B cell (primary cell): ENCODE data around the gene SENP8. TPM values are rescaled to one million over a fixed set of nuclear protein-coding genes. Genes with fewer than 3 reads are reported as not detected.

Experiments
- ATAC-seq: fragments of 200-7000 bp; cut with Tn5 transposase; one replicate; pipeline ENCODE4 v1.10.0; 2021; ENCODE audit warnings: low read depth, mild to moderate bottlenecking, moderate number of reproducible peaks, moderate library complexity
- CTCF ChIA-PET: fragments of 350-600 bp; sonication (Branson Sonifier 250); formaldehyde crosslinking; loops from one replicate; lab custom pipeline; 2021; ENCODE audit warnings: antibody characterized with exemption, inconsistent platforms; lab: Charles Lee
- POLR2A ChIA-PET: fragments of 350-600 bp; sonication (Branson Sonifier 250); formaldehyde crosslinking; loops from one replicate; lab custom pipeline; 2021; ENCODE audit warnings: antibody characterized with exemption; lab: Charles Lee
- DNase-seq: peaks from one replicate; pipeline ENCODE4 v3.0.0; 2013
- H2AFZ ChIP-seq: 2 replicates; pipeline ENCODE4 v1.6.1; 2012; ENCODE audit warnings: mild to moderate bottlenecking, low read depth, low read length; ENCODE audit not compliant: insufficient read depth, poor library complexity, severe bottlenecking
- H3K27ac ChIP-seq, 2 donors: 1 replicate in 1 of 2; 2 replicates in 1 of 2; pipeline ENCODE4 v1.5.1; 2012 to 2013; ENCODE audit warnings: low read length in 2 of 2, mild to moderate bottlenecking in 2 of 2, moderate library complexity in 1 of 2
- H3K27me3 ChIP-seq, 4 experiments: fragments of 200-600 bp in 1 of 4; sonication (generic) in 1 of 4; replicated peaks in 1 of 4; 1 replicate in 2 of 4; 2 replicates in 2 of 4; pipeline versions ENCODE4 v1.6.1 to v1.7.0; 2013 to 2016; ENCODE audit warnings: low read length in 3 of 4, mild to moderate bottlenecking in 2 of 4, mixed read lengths in 1 of 4, moderate library complexity in 1 of 4; ENCODE audit not compliant: insufficient read depth in 4 of 4, control insufficient read depth in 3 of 4; ENCODE audit errors: control extremely low read depth in 1 of 4
- H3K36me3 ChIP-seq, 2 experiments: replicated peaks in 1 of 2; 1 replicate in 1 of 2; 2 replicates in 1 of 2; pipeline versions ENCODE4 v1.6.1 to v1.7.1; 2013; ENCODE audit warnings: low read length in 1 of 2; ENCODE audit not compliant: insufficient read depth in 2 of 2, control insufficient read depth in 1 of 2; ENCODE audit errors: control extremely low read depth in 1 of 2, extremely low read depth in 1 of 2
- H3K4me1 ChIP-seq, 2 donors: fragments of 200-600 bp in 1 of 2; sonication (generic) in 1 of 2; 1 replicate in 1 of 2; 2 replicates in 1 of 2; pipeline versions ENCODE4 v1.5.1 to v1.6.1; 2013 to 2017; ENCODE audit warnings: low read length in 2 of 2; ENCODE audit not compliant: control insufficient read depth in 2 of 2, insufficient read depth in 2 of 2
- H3K4me2 ChIP-seq: replicated peaks from 2 replicates; pipeline ENCODE3; 2012; ENCODE audit warnings: mild to moderate bottlenecking, low read depth, low read length; ENCODE audit not compliant: poor library complexity, severe bottlenecking
- H3K4me3 ChIP-seq, 5 experiments: fragments of 200-600 bp in 1 of 5; sonication (generic) in 1 of 5; 1 replicate in 3 of 5; 2 replicates in 2 of 5; pipeline versions ENCODE4 v1.5.1 to v1.7.0; 2011 to 2016; ENCODE audit warnings: low read length in 4 of 5, mild to moderate bottlenecking in 4 of 5, low read depth in 2 of 5, control low read depth in 1 of 5, moderate library complexity in 1 of 5; ENCODE audit not compliant: insufficient read depth in 1 of 5; ENCODE audit errors: control extremely low read depth in 1 of 5, extremely low read depth in 1 of 5
- H3K79me2 ChIP-seq: fragments of 200-600 bp; sonication (generic); one replicate; pipeline ENCODE4 v1.6.0; 2016; ENCODE audit warnings: low read length; ENCODE audit not compliant: control insufficient read depth, insufficient read depth
- H3K9ac ChIP-seq: fragments of 200-600 bp; sonication (generic); 2 replicates; pipeline ENCODE4 v1.6.1; 2017; ENCODE audit warnings: mild to moderate bottlenecking, low read length, moderate library complexity
- H3K9me3 ChIP-seq, 3 donors: one replicate each; pipeline versions ENCODE4 v1.6.1 to v1.7.1; 2013; ENCODE audit warnings: low read length in 2 of 3; ENCODE audit not compliant: control insufficient read depth in 2 of 3, insufficient read depth in 1 of 3; ENCODE audit errors: control extremely low read depth in 1 of 3
- H4K20me1 ChIP-seq: 2 replicates; pipeline ENCODE4 v1.6.0; 2012; ENCODE audit warnings: mild to moderate bottlenecking, low read length; ENCODE audit not compliant: insufficient read depth, control insufficient read depth, poor library complexity, severe bottlenecking
- H3K27ac Mint-ChIP-seq: one replicate; pipeline ENCODE4 v1.8.0; 2021; ENCODE audit warnings: mixed read lengths
- H3K27me3 Mint-ChIP-seq: one replicate; pipeline ENCODE4 v1.8.0; 2021; ENCODE audit warnings: mixed read lengths
- H3K4me1 Mint-ChIP-seq: one replicate; pipeline ENCODE4 v1.8.0; 2021; ENCODE audit warnings: mixed read lengths
- H3K4me3 Mint-ChIP-seq: one replicate; pipeline ENCODE4 v1.8.0; 2021; ENCODE audit warnings: mixed read lengths
- H3K9me3 Mint-ChIP-seq: one replicate; pipeline ENCODE4 v1.8.0; 2022; ENCODE audit warnings: mixed read lengths; ENCODE audit not compliant: insufficient read depth
- CTCF ChIP-seq: fragments of 200-600 bp; IDR thresholded peaks from one replicate; pipeline ENCODE4 v1.8.0; 2022; ENCODE audit warnings: antibody characterized with exemption, mild to moderate bottlenecking
- EZH2 ChIP-seq: IDR thresholded peaks from 2 replicates; pipeline ENCODE4 v1.6.1; 2012; ENCODE audit warnings: borderline replicate concordance, low read depth, mild to moderate bottlenecking, moderate library complexity, low read length; ENCODE audit not compliant: insufficient read depth, poor library complexity, severe bottlenecking
- WGBS: methylation state at CpG from one replicate; pipeline ENCODE4 v1.1.5; 2013; ENCODE audit warnings: missing lambda C conversion rate; ENCODE audit not compliant: insufficient coverage; 5-methylcytosine and 5-hydroxymethylcytosine counted together
- intact Hi-C: fragments of 100-400 bp; cut with micrococcal nuclease; formaldehyde crosslinking; loops from one replicate; pipeline ENCODE4 v1.10.0; 2022
- polyA plus RNA-seq: library from polyadenylated mRNA; depleted of rRNA; stranded (reverse); fragments of >200 nt; gene quantifications from 2 replicates; pipeline ENCODE4 v1.2.3, GENCODE V29; 2012
- total RNA-seq, 2 donors: library from RNA; stranded (reverse); fragments of 120-200 nt in 1 of 2; gene quantifications; 1 replicate in 1 of 2; 2 replicates in 1 of 2; pipeline versions ENCODE4 v1.2.3 to v1.2.4, GENCODE V29; 2013 to 2022

SENP8 gene
- total and polyA plus RNA-seq, 2 donors (not counting 1 experiment from before 2014, with no cell fraction given) = 0.62 to 0.69 TPM

DNA sequence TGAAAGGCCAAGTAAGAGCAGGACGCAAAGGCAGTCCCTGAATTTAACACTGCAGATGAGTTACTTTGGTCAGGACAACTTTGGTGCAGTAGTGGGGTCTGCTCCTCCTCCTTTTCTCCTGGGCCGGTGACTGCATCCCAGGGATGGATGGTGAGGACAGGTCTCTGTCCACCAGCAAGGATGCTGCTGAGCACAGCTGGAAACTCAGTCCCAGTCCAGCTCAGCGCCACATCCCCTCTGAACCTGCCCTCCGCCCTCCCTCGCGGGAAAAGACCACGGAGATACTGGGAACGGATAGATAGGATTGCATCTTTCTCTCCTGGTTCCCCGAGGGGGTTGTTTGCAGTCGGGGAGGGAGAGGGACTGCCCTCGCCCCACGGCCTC, 65.6 kb downstream of the SENP8 start:
- 69% methylated on average over 9 of the region's 12 CpGs for WGBS

More for the DNA sequence above, 65.6 kb downstream of the SENP8 start:
- ATAC-seq (no peak), DNase-seq (no peak)
- no peak overlapping the region for H3K27ac ChIP-seq
- no peak overlapping the region for H2AFZ ChIP-seq
- H3K27ac Mint-ChIP-seq = no peak overlapping the region
- TF ChIP-seq CTCF (no peak), EZH2 (no peak)
- no peak overlapping the region for H3K9ac ChIP-seq
- peaks cover 0 to 26% (median 11%) of the 10 kb centered on the region in 4 experiments for H3K27me3 ChIP-seq
- intact Hi-C loops = no loop called here
- H3K4me1 Mint-ChIP-seq = no peaks in the 10 kb centered on the region
- H3K9me3 Mint-ChIP-seq = no peaks in the 10 kb centered on the region
- H3K4me1 ChIP-seq = no peaks in the 10 kb centered on the region
- H4K20me1 ChIP-seq = no peaks in the 10 kb centered on the region
- H3K4me3 ChIP-seq = no peak overlapping the region
- H3K27me3 Mint-ChIP-seq = peaks cover 36% of the 10 kb centered on the region
- CTCF ChIA-PET = no interaction called here
- H3K4me3 Mint-ChIP-seq = no peak overlapping the region
- no peaks in the 10 kb centered on the region for H3K79me2 ChIP-seq
- H3K36me3 ChIP-seq = no peaks in the 10 kb centered on the region
- no peak overlapping the region for H3K4me2 ChIP-seq
- POLR2A ChIA-PET = no interaction called here
- H3K9me3 ChIP-seq = no peaks in the 10 kb centered on the region
